GM12878 (cell line): ENCODE data around the gene RAD51B.

Experiments
- BRCA1 ChIP-seq: IDR thresholded peaks from 2 replicates; pipeline ENCODE4 v1.6.1; 2011; ENCODE audit warnings: low read depth, low read length, improper control_type of control experiment
- CHD1 ChIP-seq: IDR thresholded peaks from 2 replicates; pipeline ENCODE4 v1.6.1; 2012; ENCODE audit warnings: low read depth, low read length, improper control_type of control experiment
- MXI1 ChIP-seq: fragments of 150-350 bp; IDR thresholded peaks from 2 replicates; pipeline ENCODE4 v1.6.1; 2011; ENCODE audit warnings: low read depth, mild to moderate bottlenecking, inconsistent platforms, low read length, improper control_type of control experiment
- POLR2A ChIP-seq: IDR thresholded peaks from 2 replicates; pipeline ENCODE4 v1.6.1; 2011; ENCODE audit warnings: low read depth, mild to moderate bottlenecking, low read length
- ZNF24 ChIP-seq: fragments of 450-650 bp; IDR thresholded peaks from 2 replicates; pipeline ENCODE4 v1.6.1; 2017; ENCODE audit warnings: antibody characterized with exemption, mild to moderate bottlenecking
- ZNF384 ChIP-seq: IDR thresholded peaks from 2 replicates; pipeline ENCODE4 v1.6.1; 2012; ENCODE audit warnings: low read depth, mild to moderate bottlenecking, low read length, improper control_type of control experiment, borderline replicate concordance
- TF ChIP-seq, protein P1 (sequence below), 3 experiments: IDR thresholded peaks in 2 of 3; conservative IDR thresholded peaks in 1 of 3; 2 replicates each; pipeline ENCODE4 v1.5.1; 2011; ENCODE audit warnings: low read depth in 3 of 3, low read length in 3 of 3, mild to moderate bottlenecking in 3 of 3, control low read depth in 2 of 3, moderate library complexity in 2 of 3, inconsistent platforms in 1 of 3, mixed read lengths in 1 of 3; ENCODE audit not compliant: control insufficient read depth in 2 of 3, insufficient read depth in 1 of 3; ENCODE audit errors: extremely low read depth in 1 of 3
- TF ChIP-seq, protein P2 (sequence below): fragments of 450-650 bp; IDR thresholded peaks from 2 replicates; pipeline ENCODE4 v1.6.1; 2014; ENCODE audit warnings: mild to moderate bottlenecking

DNA sequence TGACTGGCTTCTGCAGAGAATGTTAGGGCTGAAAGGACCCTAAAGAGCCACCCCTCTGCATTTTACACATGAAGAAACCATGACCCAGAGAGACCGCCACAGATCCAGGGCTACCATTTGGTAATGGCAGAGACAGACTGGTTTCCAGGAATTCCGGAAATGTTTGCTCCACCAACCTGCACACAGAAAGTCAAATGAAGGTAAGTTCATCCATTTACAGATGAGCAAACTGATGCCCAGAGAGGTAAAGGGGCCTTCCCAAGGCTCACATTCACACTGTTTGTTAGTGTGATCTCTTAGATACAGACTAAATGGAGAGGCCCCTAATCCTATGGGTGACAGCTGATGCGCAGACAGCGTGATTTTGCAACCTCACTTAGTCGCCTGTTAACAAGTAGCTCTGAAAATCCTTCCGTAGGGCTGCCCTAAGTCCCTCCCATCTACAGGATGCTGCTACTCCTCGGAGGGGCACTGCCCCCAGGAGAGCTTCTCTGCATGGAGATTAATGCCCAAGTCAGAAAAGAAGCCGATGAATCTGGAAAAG, 939.5 kb downstream of the RAD51B start:
- no peak for TF ChIP-seq POLR2A
- TF ChIP-seq, protein P1, sequence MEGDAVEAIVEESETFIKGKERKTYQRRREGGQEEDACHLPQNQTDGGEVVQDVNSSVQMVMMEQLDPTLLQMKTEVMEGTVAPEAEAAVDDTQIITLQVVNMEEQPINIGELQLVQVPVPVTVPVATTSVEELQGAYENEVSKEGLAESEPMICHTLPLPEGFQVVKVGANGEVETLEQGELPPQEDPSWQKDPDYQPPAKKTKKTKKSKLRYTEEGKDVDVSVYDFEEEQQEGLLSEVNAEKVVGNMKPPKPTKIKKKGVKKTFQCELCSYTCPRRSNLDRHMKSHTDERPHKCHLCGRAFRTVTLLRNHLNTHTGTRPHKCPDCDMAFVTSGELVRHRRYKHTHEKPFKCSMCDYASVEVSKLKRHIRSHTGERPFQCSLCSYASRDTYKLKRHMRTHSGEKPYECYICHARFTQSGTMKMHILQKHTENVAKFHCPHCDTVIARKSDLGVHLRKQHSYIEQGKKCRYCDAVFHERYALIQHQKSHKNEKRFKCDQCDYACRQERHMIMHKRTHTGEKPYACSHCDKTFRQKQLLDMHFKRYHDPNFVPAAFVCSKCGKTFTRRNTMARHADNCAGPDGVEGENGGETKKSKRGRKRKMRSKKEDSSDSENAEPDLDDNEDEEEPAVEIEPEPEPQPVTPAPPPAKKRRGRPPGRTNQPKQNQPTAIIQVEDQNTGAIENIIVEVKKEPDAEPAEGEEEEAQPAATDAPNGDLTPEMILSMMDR (IDR thresholded peaks at IDR 0.05 in 2 of 3, conservative IDR thresholded peaks at IDR 0.05 in 1 of 3; ENCODE audit: control insufficient read depth in 2 of 3, extremely low read depth in 1 of 3, insufficient read depth in 1 of 3, low read depth in 3 of 3, low read length in 3 of 3), result no peak
- TF ChIP-seq, protein P2, sequence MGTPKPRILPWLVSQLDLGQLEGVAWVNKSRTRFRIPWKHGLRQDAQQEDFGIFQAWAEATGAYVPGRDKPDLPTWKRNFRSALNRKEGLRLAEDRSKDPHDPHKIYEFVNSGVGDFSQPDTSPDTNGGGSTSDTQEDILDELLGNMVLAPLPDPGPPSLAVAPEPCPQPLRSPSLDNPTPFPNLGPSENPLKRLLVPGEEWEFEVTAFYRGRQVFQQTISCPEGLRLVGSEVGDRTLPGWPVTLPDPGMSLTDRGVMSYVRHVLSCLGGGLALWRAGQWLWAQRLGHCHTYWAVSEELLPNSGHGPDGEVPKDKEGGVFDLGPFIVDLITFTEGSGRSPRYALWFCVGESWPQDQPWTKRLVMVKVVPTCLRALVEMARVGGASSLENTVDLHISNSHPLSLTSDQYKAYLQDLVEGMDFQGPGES, result no peak
- TF ChIP-seq MXI1, result no peak
- no peak for TF ChIP-seq ZNF384
- TF ChIP-seq CHD1, result no peak
- TF ChIP-seq ZNF24, result no peak
- no peak for TF ChIP-seq BRCA1
